ENCODE results near the gene STYX. TPM values are rescaled to one million over a fixed set of nuclear protein-coding genes. Genes with fewer than 3 reads are reported as not detected.
"Not testable (repeated sequence)": the region's sequence is repeated elsewhere in the genome, so short reads cannot be mapped to it uniquely, and the experiment has no call there.

The STYX gene
- total RNA-seq, 1 experiment from 2014 or later, result 10.8 TPM

DNA sequence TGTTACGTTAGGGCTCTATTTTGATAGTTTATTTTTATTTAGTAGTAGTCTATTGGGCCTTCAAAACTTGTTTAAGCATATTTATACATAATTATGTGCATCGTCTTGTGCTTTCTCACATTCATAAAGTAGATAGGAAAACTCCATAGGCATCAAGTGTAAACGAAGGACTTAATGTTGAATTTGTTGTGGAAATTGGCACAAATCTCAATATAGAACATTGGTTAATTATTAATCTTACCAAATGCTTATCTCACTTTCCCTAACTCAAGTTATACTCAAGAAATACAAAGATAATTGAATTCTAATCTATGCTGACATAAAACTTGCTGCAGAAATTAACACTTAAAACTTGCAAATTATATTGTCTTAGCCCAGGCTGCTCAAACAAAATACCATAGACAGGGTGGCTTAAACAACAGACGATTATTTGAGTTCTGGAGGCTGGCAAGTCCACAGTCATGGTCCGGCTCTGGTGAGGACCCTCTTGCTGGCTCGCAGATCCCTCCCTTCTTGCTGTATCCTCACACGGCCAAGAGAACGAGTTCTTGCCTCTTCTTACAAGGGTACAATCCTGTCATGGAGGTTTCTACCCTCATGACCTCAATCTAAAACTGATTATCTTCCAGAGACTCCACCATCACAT is 18.8 kb downstream of the STYX start:
- Histone ChIP-seq H3K9me3 (ENCODE audit: insufficient read depth, low read depth) (no peaks in the 10 kb centered on the region; the same call in 1 of the 2 replicates), H3K36me3 (ENCODE audit: low read depth) (no peaks in the 10 kb centered on the region; the same call in 1 of the 2 replicates), H3K27ac (no peak overlapping the region), H3K4me2 (no peak overlapping the region), H2AFZ (no peak overlapping the region), H3K4me3 (no peak overlapping the region), H3K27me3 (ENCODE audit: insufficient read depth, low read depth) (no peaks in the 10 kb centered on the region), H3K9me2 (ENCODE audit: insufficient read depth) (no peaks in the 10 kb centered on the region), H3F3A (ENCODE audit: insufficient read depth, low read depth) (no peaks in the 10 kb centered on the region), H4K20me1 (ENCODE audit: insufficient read depth) (no peaks in the 10 kb centered on the region), H3K79me2 (ENCODE audit: low read depth) (no peaks in the 10 kb centered on the region), H3K4me1 (replicated peaks; ENCODE audit: insufficient read depth) (no peaks in the 10 kb centered on the region)
- ChIA-PET POLR2A (ENCODE audit: unreplicated experiment) (interaction anchor here (0.7 kb wide), 1 partner anchor 159 kb away, joined by 6 read pairs; no protein-coding TSS in a partner anchor), CTCF (no interaction called here)
- no TSS peak for BruUV-seq (replicated peaks)
- DNase-seq, result no peak
- intact Hi-C loops (cut with micrococcal nuclease; ENCODE audit: unreplicated experiment), result no loop called here
- TF ChIP-seq, protein P1, sequence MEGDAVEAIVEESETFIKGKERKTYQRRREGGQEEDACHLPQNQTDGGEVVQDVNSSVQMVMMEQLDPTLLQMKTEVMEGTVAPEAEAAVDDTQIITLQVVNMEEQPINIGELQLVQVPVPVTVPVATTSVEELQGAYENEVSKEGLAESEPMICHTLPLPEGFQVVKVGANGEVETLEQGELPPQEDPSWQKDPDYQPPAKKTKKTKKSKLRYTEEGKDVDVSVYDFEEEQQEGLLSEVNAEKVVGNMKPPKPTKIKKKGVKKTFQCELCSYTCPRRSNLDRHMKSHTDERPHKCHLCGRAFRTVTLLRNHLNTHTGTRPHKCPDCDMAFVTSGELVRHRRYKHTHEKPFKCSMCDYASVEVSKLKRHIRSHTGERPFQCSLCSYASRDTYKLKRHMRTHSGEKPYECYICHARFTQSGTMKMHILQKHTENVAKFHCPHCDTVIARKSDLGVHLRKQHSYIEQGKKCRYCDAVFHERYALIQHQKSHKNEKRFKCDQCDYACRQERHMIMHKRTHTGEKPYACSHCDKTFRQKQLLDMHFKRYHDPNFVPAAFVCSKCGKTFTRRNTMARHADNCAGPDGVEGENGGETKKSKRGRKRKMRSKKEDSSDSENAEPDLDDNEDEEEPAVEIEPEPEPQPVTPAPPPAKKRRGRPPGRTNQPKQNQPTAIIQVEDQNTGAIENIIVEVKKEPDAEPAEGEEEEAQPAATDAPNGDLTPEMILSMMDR (conservative IDR thresholded peaks at IDR 0.05), result no peak
- TF ChIP-seq EZH2 (IDR thresholded peaks at IDR 0.05; ENCODE audit: low read depth), result no peak

DNA sequence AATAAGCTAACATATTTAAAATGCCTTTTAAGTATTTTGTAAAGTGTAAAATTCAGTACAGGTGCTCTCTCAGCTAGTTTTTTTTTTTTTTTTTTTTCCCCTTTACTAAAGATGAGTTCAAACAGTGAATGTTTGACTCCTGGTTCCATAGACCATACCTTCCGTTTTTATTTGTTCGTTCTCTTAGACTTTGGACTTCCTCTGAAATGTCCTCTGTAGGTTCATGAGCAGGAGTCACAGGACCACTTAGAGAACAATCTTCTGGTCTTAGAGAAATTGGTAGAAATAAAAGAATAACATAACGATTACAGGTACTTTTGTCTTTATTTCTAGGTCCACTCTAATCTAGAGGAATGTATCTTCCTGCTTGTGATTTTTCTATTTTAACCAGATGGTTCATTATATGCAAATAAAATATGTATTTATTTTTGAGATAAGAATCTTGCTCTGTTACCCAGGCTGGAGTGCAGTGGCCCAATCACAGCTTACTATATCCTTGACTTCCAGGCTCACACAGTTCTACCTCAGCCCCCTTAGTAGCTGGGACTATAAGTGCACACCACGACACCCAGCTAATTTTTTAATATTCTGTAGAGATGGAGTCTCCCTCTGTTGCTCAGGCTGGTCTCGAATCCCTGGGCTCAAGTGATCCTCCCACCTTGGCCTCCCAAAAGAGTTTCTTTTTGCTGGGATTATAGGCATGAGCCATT is 25.8 kb downstream of the STYX start:
- Histone ChIP-seq H4K20me1 (ENCODE audit: insufficient read depth) (no peaks in the 10 kb centered on the region), H3K4me2 (no peak overlapping the region), H3K27ac (no peak overlapping the region), H3K27me3 (ENCODE audit: insufficient read depth, low read depth) (no peaks in the 10 kb centered on the region), H3K4me3 (no peak overlapping the region), H3K36me3 (ENCODE audit: low read depth) (no peaks in the 10 kb centered on the region), H3F3A (ENCODE audit: insufficient read depth, low read depth) (no peaks in the 10 kb centered on the region), H3K4me1 (replicated peaks; ENCODE audit: insufficient read depth) (no peaks in the 10 kb centered on the region), H3K79me2 (ENCODE audit: low read depth) (no peaks in the 10 kb centered on the region), H3K9me3 (ENCODE audit: insufficient read depth, low read depth) (no peaks in the 10 kb centered on the region; the same call in 1 of the 2 replicates), H3K9me2 (ENCODE audit: insufficient read depth) (no peaks in the 10 kb centered on the region), H2AFZ (no peak overlapping the region)
- DNase-seq, result no peak
- TF ChIP-seq, protein P1 (conservative IDR thresholded peaks at IDR 0.05), result no peak
- no peak for TF ChIP-seq EZH2 (IDR thresholded peaks at IDR 0.05; ENCODE audit: low read depth)
- ChIA-PET CTCF (interaction anchor here (0.6 kb wide), 1 partner anchor 1592 kb away, joined by 3 read pairs; no protein-coding TSS in a partner anchor), POLR2A (ENCODE audit: unreplicated experiment) (no interaction called here)
- intact Hi-C loops (cut with micrococcal nuclease; ENCODE audit: unreplicated experiment), result no loop called here
- BruUV-seq (replicated peaks), result no TSS peak

DNA sequence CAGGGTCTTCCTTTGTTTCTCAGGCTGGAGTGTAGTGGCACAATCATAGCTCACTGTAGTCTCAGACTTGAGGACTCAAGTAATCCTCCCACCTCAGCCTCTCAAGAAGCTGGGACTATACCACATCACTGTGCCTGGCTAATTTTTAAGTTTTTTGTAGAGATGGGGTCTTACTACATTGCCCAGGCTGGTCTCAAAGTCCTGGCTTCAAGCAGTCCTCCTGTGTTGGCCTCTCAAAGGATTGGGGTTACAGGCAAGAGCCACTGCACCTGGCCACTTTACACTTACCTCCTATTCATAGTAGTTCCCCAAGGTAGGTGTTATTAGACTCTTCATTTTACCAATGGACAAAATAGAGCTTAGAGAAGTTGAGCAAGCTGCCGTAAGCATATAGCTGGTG is 29.2 kb downstream of the STYX start:
- CTCF ChIA-PET, result no interaction called here
- intact Hi-C loops (cut with micrococcal nuclease; ENCODE audit: unreplicated experiment), result no loop called here
- POLR2A ChIA-PET (ENCODE audit: unreplicated experiment), result no interaction called here

GRCh38 chr14:52762923-52763322 is 33.0 kb downstream of the STYX start:
- H3K27ac ChIP-seq; H3F3A ChIP-seq (ENCODE audit: insufficient read depth, low read depth); H3K4me1 ChIP-seq (replicated peaks; ENCODE audit: insufficient read depth); H3K9me3 ChIP-seq (ENCODE audit: insufficient read depth, low read depth); H2AFZ ChIP-seq; H3K79me2 ChIP-seq (ENCODE audit: low read depth); H4K20me1 ChIP-seq (ENCODE audit: insufficient read depth); CTCF ChIA-PET; H3K4me2 ChIP-seq; H3K36me3 ChIP-seq (ENCODE audit: low read depth); BruUV-seq (replicated peaks); H3K4me3 ChIP-seq; H3K9me2 ChIP-seq (ENCODE audit: insufficient read depth); H3K27me3 ChIP-seq (ENCODE audit: insufficient read depth, low read depth); DNase-seq; intact Hi-C loops (cut with micrococcal nuclease; ENCODE audit: unreplicated experiment): not testable (repeated sequence)
- POLR2A ChIA-PET (ENCODE audit: unreplicated experiment), result interaction anchor here (0.6 kb wide), 1 partner anchor 63 kb away, joined by 11 read pairs; no protein-coding TSS in a partner anchor

More for the DNA sequence above, 29.2 kb downstream of the STYX start:
- TF ChIP-seq EZH2 (IDR thresholded peaks at IDR 0.05; ENCODE audit: low read depth), result no peak
- TF ChIP-seq, protein P1 (conservative IDR thresholded peaks at IDR 0.05), result no peak
- Histone ChIP-seq H2AFZ (no peak overlapping the region), H3K4me1 (replicated peaks; ENCODE audit: insufficient read depth) (no peaks in the 10 kb centered on the region), H3K4me3 (no peak overlapping the region), H3K36me3 (ENCODE audit: low read depth) (no peaks in the 10 kb centered on the region), H4K20me1 (ENCODE audit: insufficient read depth) (no peaks in the 10 kb centered on the region), H3K4me2 (no peak overlapping the region), H3K9me2 (ENCODE audit: insufficient read depth) (no peaks in the 10 kb centered on the region), H3K79me2 (ENCODE audit: low read depth) (no peaks in the 10 kb centered on the region), H3F3A (ENCODE audit: insufficient read depth, low read depth) (no peaks in the 10 kb centered on the region), H3K27ac (no peak overlapping the region), H3K27me3 (ENCODE audit: insufficient read depth, low read depth) (no peaks in the 10 kb centered on the region), H3K9me3 (ENCODE audit: insufficient read depth, low read depth) (no peaks in the 10 kb centered on the region)
- BruUV-seq (replicated peaks), result no TSS peak
- no peak for DNase-seq
